Hematopoietic multipotent progenitor cell treated with erythropoietin and hydrocortisone succinate and interleukin-3 and kit ligand, for 8 days (in vitro differentiated cells): ENCODE measurements around the gene HHIPL1.
"Not testable (repeated sequence)": the region's sequence is repeated elsewhere in the genome, so short reads cannot be mapped to it uniquely, and the experiment has no call there.

Experiments used
- DNase-seq: peaks from one replicate; pipeline ENCODE4 v3.0.0-alpha.2; 2015

Gene HHIPL1

DNA sequence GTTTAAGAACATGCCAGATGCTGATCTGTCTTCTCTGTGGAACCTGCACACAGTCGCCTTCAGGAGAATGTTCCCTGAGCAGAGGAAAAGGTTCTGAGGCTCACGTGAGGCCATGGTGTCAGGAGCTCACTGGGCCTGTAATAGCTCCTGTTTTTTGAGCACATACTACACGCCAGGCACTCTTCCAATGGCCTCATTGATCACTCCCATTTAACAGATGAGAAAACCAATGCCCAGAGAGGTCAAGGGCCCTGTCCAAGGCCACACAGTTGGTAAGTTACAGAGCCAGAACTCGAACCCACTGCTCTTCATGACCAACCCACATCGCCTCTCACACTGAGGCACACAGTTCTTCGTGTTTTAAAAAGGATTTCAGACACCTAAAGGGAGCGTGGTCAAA lies 7.3 kb upstream of the HHIPL1 start:
- DNase-seq = no peak

DNA sequence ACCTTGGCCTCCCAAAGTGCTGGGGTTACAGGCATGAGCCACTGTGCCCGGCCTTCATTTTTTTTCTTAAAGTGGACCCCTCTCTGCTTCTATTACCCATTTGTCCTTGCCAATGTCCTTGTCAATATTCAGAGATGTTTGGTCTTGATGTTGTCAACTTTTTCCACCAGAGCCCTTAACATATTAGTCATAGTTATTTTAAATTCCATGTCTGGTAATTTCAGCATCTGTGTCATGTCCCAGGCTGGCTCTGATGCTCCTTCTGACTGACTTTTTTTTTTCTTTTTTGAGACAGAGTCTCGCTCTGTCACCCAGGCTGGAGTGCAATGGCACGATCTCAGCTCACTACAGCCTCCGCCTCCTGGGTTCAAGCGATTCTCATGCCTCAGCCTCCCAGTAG lies 2.2 kb upstream of the HHIPL1 start:
- not testable (repeated sequence) for DNase-seq

GRCh38 chr14:99643343-99643742 lies 1.6 kb upstream of the HHIPL1 start:
- no peak for DNase-seq

GRCh38 chr14:99644035-99644587 lies 818 bp upstream of the HHIPL1 start:
- DNase-seq = no peak

GRCh38 chr14:99645545-99646505 lies 896 bp downstream of the HHIPL1 start:
- no peak for DNase-seq

- DNase-seq = no peak
Measured at GRCh38 chr14:99647411-99647810, 2.5 kb downstream of the HHIPL1 start.

DNA sequence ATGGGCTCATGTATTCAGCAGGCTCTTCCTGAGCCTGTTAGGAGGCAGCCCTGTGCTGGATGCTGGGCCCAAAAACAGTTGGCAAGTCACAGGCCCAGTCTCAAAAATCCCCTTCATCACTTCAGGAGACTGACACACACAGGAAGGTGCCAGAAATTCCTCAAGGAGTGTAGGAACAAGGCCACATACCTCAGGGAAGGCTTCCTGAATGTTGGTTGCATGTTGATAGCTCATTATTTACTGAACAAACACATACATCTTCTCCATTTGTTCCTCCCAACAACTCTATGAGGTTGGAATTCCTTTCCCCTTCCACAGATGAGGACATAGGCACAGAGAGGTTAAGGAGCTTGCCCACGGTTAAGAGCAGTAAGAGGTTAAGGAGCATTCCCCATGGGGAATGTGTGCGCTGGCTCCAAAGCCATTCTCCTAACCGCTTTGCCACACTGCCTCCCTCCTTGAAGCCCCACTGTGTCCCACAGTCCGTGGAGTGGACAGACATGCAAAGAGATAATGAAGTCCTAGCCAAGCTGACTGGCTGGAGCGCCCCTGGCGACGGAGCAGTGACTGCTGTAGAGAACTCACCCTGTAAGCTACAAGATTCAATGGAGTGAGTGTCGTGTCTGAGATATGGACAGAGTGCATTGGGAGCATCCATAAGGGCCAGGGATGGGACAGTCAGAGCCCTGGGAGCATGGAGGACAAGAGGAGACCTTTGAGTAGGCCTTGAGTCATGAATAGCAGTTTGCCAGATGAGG lies 3.3 kb downstream of the HHIPL1 start:
- no peak for DNase-seq

DNA sequence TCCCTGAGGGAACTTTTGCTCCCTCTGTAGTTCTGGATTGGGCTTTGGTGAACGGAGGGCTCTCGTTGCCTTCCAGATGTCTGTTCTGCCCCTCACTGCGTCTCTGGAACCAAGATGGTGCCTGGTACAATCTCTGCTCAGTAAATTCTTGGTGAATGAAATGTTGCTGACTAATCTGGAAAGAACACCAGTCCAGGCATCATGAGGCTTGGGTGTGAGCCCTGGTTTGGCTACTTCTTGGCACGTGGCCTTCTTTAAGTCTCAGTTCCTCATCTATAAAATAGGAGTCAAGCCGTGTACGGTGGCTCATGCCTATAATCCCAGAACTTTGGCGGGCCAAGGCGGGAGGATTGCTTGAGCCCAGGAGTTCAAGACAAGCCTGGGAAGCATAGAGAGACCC lies 4.3 kb downstream of the HHIPL1 start:
- DNase-seq = no peak

GRCh38 chr14:99649643-99650042 lies 4.7 kb downstream of the HHIPL1 start:
- DNase-seq = no peak

DNA sequence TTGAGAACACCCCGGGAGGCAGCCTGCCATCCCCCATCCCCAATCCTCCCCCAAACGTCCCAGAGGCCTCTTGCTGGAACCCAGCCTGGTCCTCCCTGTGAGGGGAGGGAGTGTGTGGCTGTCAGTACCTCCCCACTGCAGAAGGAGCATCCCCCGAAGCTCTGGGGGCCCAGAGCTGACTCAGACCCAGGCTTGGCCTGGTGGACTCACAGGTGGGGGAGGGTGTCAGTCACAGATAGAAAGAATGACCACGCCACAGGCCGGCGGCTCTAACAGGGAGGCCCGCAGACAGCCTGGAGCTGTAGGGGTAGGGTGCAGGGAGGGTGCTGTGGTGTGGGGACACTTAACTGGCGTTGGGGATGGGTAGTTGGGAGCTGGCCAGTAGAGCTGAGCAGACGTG lies 5.3 kb downstream of the HHIPL1 start:
- DNase-seq = no peak

- no peak for DNase-seq
Measured at GRCh38 chr14:99651953-99652746, 7.2 kb downstream of the HHIPL1 start.

- no peak for DNase-seq
Measured at GRCh38 chr14:99654235-99654985, 9.5 kb downstream of the HHIPL1 start.

DNA sequence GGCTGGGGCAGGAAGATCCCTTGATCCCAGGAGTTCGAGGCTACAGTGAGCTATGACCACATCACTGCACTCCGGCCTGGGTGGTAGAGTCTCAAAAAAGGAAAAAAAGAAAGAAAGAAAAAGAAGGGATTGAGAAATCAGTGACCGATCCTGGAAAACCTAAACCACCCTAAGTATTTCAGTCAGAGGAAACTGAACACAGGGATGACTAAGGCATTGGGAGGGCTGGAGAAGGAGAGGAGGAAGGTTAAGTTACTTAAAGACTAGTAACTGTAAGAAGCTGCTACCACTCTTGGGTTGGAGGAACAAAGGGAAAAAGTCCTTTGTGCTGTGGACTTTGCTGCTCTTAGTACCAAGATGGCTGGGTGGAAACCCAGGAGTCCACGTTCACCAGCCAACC lies 10.6 kb downstream of the HHIPL1 start:
- DNase-seq = no peak

- no peak for DNase-seq
Measured at GRCh38 chr14:99656171-99656570, 11.2 kb downstream of the HHIPL1 start.

- no peak for DNase-seq
Measured at GRCh38 chr14:99657645-99658155, 12.8 kb downstream of the HHIPL1 start.

DNA sequence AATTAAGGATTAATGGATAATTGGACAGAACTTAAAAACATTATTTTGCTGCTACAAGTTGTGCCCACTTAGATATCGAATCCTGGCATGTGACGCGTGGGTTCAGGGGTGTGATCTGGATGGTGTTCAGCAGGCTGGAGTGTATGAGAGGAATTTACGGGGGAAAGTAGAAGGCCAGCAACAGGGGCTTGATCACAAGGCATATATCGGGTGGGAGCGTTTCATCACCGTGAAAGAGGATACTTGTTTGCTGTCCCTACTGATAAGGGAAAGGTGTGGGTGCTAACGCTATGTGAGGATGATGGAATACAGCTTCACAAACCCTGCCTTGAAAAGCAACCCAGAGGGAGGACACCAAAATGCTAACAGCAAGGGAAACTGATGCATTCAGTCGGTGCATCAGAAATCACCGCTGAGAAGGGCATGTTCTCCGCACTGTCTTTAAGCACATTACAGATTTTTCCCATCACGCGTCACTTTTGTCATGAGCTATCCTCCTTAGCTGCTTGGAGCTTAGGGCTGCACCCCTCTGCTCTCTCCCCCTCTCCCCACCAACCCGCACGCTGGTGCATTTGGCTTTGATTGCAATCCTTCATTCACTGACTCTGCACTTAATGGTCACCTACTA lies 13.4 kb downstream of the HHIPL1 start:
- DNase-seq = no peak

DNA sequence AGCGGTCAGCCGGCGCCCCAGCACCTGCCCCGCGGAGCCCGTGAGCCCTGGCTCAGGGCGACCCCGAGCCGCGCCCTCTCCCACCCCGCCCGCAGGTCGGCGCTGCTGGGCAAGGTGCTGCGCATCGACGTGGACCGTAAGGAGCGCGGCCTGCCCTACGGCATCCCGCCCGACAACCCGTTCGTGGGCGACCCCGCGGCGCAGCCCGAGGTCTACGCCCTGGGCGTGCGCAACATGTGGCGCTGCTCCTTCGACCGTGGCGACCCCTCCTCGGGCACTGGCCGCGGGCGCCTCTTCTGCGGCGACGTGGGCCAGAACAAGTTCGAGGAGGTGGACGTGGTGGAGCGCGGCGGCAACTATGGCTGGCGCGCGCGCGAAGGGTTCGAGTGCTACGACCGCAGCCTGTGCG lies 14.4 kb downstream of the HHIPL1 start:
- DNase-seq = no peak

DNA sequence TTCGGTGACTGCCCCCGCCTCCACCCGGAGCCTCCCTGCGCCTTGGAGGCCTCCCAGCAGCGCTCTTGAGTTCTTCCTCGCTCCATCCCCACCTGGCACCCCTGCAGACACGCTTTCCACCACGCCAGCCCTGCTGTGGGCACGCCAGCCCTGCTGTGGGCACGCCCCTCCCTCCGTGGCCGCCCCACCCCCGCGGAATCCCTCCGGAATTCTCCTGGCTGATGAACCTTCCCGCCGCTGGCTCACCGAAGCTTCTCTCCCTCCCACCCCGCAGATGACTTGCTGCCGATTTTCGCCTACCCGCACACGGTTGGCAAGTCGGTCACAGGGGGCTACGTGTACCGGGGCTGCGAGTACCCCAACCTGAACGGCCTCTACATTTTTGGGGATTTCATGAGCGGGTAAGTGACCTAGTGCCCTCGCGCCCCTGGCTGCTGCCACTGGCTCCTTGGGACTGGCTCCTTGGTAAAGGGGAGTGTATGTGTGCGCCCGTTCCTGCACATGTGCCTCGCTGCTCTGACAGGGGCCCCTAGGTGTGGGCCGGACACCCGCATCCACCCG lies 15.2 kb downstream of the HHIPL1 start:
- DNase-seq = no peak

DNA sequence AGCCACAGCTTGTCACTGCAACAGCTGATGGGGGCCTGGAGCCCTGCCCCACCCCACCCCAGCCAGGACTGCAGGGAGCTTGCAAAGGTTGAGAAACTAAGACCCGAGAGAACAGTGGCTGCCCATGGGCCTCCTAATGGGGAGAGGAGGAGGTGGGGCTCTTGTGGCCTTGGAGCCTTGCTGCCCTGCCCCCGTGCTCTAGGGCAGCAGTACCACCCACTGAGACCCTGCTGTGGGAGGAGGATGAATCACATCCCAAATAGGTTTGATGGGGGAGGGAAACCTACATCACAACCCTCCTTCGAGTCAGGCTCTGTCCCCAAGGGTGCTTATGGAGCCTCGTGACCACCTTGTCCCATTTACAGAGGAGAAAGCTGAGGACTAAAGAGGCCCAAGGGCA lies 15.9 kb downstream of the HHIPL1 start:
- DNase-seq = no peak

GRCh38 chr14:99661206-99661605 lies 16.3 kb downstream of the HHIPL1 start:
- DNase-seq = not testable (repeated sequence)

- no peak for DNase-seq
Measured at GRCh38 chr14:99662846-99663245, 17.9 kb downstream of the HHIPL1 start.
